PFSK-1 (cell line): ENCODE measurements around the gene NKAIN2.

Source experiments
- POLR2AphosphoS5 ChIP-seq: IDR thresholded peaks from 2 replicates; pipeline ENCODE4 v1.6.1; 2012; ENCODE audit warnings: low read depth, mild to moderate bottlenecking, control low read depth, low read length, moderate library complexity
- SIN3A ChIP-seq: IDR thresholded peaks from 2 replicates; pipeline ENCODE4 v1.6.1; 2012; ENCODE audit warnings: mild to moderate bottlenecking, low read length, moderate library complexity, borderline replicate concordance; ENCODE audit not compliant: insufficient read depth

DNA sequence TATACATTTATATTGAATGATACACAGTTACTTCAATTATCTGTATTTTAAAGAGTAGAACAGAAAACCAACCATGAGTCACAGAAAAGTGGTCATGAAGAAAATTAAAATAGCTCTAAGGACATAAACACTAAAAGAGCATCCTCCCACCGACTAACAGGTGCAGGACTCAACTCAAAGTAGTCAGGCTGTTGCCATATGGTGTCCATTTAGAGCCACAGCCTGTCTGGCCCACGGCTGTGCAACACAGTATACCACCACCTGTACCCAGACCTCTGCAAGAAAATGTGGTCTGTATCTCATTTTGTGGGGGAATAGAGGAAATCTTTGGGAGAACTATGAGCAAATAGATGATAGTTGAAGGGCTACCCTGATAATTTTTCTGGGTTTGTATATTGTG, 708.8 kb downstream of the NKAIN2 start:
- TF ChIP-seq SIN3A (no peak), POLR2AphosphoS5 (no peak)
